Fibroblast of mammary gland (primary cell): ENCODE results near the gene PCBP4.

Source experiments
- DNase-seq: peaks from one replicate; pipeline ENCODE4 v3.0.0-alpha.2; 2010; ENCODE audit warnings: low read depth
- H3K4me3 ChIP-seq: 2 replicates; pipeline ENCODE4 v1.5.1; 2011; ENCODE audit warnings: low read depth, mild to moderate bottlenecking, low read length, moderate library complexity; ENCODE audit not compliant: control insufficient read depth
- TF ChIP-seq, protein P1 (sequence below): conservative IDR thresholded peaks from 2 replicates; pipeline ENCODE4 v1.5.1; 2011; ENCODE audit warnings: low read depth, low read length, inconsistent platforms; ENCODE audit not compliant: control insufficient read depth, insufficient read depth

The PCBP4 gene

DNA sequence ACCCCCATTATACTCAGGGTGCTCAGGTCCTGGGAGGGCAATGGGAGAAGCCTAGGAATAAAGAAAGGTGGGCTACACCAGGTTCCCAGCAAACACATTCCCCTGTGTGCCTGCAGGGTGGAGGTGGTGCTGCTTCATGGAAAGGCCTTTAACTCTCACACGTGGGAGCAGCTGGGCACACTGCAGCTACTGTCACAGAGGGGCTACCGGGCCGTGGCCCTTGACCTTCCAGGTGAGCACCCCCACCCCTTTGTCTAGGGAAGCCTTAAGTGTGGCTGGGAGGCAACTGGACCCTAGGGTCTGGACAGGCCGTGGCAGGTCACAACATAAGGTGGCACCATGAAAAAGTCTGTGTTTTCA, 10.9 kb upstream of the PCBP4 start:
- TF ChIP-seq, protein P1, sequence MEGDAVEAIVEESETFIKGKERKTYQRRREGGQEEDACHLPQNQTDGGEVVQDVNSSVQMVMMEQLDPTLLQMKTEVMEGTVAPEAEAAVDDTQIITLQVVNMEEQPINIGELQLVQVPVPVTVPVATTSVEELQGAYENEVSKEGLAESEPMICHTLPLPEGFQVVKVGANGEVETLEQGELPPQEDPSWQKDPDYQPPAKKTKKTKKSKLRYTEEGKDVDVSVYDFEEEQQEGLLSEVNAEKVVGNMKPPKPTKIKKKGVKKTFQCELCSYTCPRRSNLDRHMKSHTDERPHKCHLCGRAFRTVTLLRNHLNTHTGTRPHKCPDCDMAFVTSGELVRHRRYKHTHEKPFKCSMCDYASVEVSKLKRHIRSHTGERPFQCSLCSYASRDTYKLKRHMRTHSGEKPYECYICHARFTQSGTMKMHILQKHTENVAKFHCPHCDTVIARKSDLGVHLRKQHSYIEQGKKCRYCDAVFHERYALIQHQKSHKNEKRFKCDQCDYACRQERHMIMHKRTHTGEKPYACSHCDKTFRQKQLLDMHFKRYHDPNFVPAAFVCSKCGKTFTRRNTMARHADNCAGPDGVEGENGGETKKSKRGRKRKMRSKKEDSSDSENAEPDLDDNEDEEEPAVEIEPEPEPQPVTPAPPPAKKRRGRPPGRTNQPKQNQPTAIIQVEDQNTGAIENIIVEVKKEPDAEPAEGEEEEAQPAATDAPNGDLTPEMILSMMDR = no peak
- H3K4me3 ChIP-seq = no peak overlapping the region
- no peak for DNase-seq

DNA sequence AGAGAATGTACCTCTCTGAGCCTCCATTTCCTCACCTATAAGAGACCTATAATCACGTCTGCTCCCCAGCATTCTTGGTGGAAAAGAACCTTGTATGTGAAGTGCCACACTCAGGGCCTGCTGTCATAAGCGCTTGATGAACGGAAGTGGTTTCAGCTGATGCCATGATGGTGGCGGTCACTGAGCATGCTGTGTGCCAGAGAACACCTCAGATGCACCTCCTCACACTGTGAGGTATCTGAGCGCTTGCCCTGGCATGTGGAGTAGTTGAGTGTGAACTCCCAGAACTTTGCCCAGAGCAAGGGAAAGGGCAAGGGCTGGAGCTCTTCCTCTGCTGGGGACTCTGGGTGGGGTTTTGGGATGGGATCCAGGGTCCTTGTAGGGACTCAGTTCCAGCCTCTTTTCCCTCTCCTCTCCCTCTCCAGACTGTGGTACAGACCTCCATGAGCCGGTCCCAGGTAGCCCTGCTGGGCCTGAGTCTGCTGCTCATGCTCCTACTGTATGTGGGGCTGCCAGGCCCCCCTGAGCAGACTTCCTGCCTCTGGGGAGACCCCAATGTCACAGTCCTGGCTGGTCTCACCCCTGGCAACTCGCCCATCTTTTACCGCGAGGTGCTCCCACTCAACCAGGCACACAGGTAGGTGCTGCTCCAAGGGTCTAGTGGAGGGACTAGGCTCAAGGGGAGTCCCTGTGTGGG, 10.3 kb upstream of the PCBP4 start:
- no peak for DNase-seq
- H3K4me3 ChIP-seq = no peak overlapping the region
- TF ChIP-seq, protein P1 = no peak

GRCh38 chr3:51975852-51976549, 8.7 kb upstream of the PCBP4 start:
- TF ChIP-seq, protein P1 = no peak
- peak overlapping the region; percentile 62 for H3K4me3 ChIP-seq
- DNase-seq = peak; percentile 67

DNA sequence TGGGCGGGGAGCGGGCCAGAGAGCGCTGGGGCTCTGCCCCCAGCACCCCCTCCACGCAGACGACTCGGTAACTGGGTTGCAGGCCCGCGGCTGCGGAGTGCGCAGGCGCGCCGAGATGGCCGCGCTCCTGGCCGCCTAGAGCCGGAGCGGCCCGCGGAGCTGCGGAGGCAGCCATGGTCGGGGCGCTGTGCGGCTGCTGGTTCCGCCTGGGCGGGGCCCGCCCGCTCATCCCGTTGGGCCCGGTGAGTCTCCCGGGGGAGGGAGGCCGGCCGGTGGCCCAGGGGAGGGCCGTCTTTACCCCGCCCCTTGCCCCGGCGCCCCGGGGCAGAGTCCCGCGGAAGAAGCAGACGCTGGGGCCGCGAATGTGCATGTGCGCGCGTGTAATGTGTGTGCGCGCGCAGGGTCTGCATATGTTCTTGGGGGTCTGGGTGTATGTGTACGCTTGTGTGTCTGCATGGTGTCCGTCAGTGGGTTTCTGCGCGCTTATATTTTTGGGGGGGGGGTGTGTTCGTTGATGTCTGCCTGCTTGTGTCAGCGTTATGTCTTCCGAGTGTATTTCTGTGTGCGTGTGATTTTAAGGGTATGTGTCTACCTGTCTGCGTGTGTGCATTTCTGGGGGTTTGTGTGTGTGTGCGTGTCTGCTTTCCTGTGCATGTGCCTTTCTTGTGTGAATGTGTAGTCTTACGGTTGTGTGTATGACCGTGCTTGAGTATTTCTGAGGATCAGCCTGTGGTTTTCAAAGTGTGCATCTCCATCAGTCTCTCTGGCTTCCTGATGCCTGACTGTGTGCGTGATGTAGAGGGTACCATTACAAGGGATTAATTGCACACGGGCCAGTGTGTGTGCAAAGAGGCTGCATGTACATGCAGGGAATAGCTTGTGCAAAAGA, 8.0 kb upstream of the PCBP4 start, which contains the start of gene ABHD14A:
TSS of gene ABHD14A (plus strand) at position 102 of the 889 bp plus-strand sequence. CDS start at position 174, 72 bp downstream.
- peak within 1 kb of the TSS; percentile 86 for H3K4me3 ChIP-seq
- TF ChIP-seq, protein P1 = no peak
- DNase-seq = peak; percentile 55

- no peak for DNase-seq
Measured at GRCh38 chr3:51974277-51974962, 7.2 kb upstream of the PCBP4 start.

More at GRCh38 chr3:51974277-51974962, 7.2 kb upstream of the PCBP4 start:
- peak overlapping the region; percentile 62 for H3K4me3 ChIP-seq
- TF ChIP-seq, protein P1 = no peak
